HG03280 (cell line): ENCODE measurements around the gene KCNIP4.

Experiments
- ATAC-seq: cut with Tn5 transposase; IDR thresholded peaks from one replicate; pipeline ENCODE4 v1.9.1; 2021; ENCODE audit warnings: mild to moderate bottlenecking, moderate library complexity; ENCODE audit not compliant: unreplicated experiment

Gene KCNIP4

DNA sequence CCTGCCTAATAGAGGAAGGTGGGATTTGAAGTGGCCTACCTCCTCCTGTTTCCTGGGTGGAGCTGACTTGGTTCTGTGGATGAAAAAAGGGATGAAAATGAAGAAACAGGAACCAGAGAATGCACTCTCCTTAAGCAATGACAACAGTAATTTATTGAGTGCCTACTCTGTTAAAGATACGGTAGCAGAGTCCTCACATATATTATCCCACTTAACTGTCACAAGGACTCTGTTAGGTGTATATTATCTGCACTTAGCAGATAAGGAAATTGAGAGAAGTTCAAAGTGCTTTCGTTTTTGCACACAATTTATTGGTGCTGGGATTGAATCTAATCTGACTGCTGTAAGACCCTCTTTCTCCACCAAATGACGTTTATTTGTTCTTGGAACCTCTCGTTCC is 947.1 kb downstream of the KCNIP4 start:
- ATAC-seq, result no peak

DNA sequence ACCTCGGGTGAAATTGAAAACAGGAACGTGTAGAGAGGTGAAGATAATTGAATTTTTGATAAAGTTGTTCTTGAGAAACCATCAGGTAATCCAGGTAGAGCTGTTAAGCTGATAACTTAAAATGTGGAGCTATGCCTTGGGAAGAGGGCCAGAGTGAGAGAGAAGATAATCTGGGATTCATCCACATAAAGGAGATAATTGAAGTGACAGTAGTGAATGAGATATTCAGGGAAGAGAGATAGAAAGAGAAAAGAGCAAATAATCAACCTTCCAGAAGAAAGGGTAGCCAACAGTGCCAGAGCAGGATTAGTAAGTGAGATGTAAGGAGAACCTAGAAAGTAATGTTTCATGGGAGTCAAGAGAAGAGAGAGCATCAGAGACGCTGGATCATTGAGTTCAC is 950.7 kb downstream of the KCNIP4 start:
- ATAC-seq, result no peak

DNA sequence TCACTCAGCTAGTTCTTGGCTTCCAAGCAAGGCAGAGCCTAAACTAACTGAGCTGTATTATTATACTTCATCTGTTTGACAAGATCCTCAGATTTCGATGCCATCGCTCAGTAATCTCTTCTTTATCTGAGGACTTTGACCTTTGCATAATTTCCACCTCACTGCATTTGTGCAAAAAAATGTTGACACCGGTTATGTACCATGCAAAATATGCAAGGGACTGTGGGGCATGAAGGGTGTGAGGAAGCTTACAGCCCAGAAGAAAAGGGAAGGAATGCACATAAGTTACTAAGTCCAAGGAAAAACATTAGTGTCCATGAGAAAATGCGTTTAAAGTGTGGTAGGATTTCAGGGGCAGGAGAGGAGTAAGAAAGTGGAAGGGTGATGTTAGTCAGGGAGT is 953.0 kb downstream of the KCNIP4 start:
- no peak for ATAC-seq

DNA sequence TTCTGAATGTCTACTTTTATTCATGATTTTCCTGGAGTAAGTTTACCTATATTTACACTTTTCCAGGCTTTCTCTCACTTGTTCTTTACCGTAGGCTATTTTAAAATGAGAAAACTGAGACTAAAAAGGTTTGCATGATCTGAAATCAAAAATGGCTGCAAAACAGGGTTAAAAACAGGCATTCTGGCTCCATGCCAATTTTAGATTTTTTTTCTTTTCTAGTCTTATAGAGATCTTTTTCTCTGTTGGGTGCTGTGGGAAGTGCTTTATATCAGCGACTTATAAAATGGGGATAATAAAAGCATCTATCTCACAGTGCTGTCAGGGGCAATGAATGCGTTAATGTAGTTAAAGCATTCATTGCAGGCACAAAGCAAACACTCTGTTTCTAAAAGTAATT is 953.6 kb downstream of the KCNIP4 start:
- ATAC-seq, result no peak

DNA sequence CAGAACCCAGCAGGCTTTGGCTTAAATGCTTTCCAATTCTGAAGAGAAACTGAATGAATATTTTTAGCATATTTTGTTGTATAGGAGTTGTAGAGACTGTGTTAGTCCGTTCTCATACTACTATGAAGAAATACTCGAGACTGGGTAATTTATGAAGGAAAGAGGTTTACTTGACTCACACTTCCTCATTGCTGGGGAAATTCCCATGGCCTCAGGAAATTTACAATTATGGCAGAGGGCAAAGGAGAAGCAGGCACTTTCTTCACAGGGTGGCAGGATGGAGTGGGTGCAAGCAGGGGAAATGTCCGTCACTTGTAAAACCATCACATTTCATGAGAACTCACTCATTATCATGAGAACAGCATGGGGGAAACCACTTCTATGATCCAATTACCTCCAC is 956.6 kb downstream of the KCNIP4 start:
- ATAC-seq, result no peak

DNA sequence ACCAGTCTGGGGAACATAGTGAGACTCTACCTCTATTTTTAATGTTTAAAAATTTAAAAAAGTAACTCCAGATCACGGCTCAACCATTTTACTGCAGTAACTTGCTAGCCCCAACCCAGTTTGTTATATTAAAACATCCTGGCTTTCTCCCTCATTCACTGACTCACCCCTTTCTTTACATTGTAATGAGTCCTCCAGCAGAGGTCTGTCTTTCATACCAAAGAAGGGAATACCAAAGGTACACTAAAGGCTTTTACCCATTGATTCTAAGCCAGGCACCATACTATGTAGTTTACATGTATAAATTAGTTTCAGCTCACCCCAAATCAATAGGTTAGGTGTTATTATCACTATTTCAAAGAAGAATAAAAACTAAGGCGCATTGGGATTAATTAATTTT is 961.4 kb downstream of the KCNIP4 start:
- ATAC-seq, result no peak

DNA sequence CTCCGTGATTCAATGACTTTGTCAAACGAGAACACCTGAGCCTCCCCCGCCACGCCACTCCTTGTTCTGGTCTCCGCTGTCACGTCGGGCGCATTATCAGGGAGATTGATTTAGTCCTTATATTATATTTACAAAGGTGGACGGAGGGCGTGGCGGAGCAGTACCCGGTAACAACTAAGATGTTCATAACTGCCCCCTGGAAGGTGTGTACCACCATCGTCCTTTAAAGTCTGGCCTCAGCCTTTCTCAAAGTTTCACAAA is 964.1 kb downstream of the KCNIP4 start:
- ATAC-seq, result no peak

DNA sequence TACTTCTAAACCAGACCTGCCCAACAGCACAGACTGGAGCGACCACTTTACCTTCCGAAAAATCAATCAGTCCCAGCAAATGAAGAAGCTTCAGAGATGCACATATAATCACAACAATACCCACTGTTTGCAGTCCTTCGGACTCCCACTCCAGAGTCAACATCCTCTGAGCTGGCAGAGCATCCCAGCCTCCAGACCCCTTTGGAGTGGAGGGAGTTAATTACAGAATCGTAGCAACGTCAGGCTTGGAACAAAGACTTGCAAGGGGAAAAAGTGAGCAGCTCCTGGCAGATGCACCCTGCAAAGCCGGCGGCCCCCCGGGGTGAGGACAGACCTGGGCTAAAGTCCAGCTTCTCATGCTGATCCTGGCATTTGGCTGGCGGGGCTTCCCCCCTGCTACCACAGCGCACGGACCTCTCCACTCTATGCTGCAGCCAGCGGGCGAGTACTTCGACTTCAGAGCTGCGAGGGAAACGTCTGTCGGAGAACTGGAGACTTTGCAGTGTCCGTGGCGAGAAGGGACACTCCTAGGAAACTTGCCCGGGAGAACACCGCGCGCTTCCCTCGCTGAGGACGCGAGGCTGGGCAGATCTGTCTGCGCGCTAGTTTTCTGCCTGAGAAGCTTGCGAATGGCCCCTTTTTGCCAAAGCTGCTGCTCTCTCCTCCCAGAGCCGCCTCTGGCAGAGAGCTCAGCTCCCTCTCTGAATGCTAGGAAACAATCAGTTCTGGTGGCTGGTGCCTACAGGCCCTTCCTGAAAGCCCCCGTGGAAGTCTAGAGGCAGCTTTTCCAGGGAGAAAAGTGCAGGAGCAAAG is 964.6 kb downstream of the KCNIP4 start:
- ATAC-seq, result no peak

DNA sequence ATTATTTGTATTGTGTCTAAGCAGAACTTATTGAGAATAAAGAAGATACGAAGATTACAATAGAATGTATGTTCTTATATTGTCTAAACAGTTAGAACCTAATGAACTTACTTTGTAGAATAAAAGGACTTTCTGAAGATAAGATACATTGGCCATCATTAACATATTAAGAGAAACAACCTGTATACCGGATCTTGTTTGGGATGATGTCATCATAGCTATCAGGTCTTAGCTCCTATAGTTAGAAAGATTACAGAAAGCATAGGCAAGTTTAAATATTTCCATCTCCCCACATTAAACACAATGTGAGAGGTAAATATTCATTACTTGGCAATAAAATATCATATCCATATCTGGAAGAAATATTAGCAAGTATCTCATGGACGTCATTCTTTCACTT is 966.0 kb downstream of the KCNIP4 start:
- ATAC-seq, result no peak

DNA sequence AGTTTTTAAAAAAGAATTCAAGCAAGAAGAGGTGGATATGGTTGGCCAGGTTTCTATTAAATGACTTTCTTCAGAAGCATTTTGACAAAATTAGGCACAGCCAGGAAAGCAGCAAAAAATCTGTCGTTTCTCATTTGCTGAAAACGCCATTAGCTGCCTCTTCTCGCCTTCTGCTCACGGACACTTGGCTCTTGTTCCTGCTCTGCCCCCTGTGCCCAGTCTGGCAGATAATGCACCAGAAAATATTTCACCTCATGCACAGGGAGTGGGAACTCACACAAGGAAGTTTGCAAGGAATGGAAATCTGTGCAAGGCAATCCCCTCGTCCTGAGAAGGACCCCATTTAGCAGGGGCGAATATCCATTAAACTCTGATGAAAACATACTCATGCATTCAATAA is 988.3 kb downstream of the KCNIP4 start:
- no peak for ATAC-seq

DNA sequence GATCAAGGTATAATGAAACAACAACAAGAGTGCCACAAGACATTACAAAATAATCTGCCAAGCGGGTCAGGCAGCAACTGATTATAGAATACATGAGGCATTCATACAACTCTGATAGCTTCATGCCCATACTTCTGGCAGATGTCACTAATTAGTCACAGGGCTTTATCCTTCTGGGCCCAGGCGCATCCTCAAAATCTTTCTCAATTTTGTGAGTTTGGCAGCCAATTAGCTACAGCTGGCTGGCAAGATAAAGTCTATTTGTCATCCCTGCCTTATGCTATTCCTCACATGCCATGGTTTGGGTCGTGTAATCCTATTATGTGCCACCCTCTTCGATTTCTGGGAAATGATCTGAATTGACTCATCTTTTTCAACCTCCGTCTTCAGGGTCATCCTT is 994.0 kb downstream of the KCNIP4 start:
- no peak for ATAC-seq

DNA sequence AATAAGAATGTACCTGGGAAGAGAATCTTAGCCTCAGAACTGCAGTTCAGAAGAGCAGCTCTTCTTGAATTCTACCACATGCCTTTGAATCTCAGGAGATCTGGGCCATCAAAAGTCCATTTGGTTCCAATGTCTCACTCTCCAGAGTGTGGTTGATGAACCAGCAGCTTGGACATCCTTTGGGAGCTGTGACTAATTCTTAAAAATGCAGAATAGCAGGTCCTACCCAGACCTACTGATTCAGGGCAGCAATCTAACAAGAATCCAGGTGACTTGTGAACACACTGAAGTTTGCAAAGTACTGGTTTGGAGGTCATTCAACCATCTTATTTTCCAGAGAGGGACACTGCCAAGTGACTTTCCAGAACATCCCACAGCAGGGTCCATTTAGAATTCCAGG is 1003.6 kb downstream of the KCNIP4 start:
- no peak for ATAC-seq

DNA sequence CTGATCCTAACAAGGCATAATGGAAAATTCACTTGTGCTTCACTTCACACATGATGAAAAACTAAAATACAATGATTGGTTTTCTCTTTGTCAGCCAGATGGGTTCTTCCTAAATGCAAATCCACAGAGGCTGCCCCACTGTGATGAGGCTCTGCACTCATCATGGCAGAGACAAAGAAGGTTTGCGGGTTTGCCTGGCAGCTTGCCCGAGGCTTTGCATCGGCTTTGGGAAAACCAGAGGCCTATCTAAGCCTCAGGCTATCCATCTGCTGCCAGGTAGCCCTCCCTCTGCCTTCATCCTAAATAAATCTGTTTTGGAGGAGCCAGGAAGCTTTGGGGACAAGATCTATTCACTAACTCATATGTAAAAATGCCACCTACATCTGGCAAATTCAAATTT is 1004.1 kb downstream of the KCNIP4 start:
- no peak for ATAC-seq

DNA sequence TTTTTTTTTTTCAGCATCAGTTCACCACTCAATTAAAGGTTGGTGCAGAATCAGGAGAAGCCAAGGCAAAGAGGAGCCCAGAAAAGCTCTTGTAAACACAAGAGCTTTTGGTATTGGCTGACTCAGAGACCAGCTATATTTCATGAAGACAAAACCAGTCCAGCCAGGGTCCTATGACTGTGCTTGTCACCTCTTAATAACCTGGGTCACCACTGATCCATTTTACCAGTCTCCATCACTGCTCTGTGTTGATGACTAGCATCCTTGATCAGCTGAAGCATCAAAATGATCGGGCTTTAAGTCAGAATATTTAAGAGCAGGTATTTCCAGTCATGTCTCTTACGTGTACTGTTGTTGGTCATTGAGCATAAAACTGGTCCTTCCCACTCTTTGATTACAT is 1010.4 kb downstream of the KCNIP4 start:
- no peak for ATAC-seq

DNA sequence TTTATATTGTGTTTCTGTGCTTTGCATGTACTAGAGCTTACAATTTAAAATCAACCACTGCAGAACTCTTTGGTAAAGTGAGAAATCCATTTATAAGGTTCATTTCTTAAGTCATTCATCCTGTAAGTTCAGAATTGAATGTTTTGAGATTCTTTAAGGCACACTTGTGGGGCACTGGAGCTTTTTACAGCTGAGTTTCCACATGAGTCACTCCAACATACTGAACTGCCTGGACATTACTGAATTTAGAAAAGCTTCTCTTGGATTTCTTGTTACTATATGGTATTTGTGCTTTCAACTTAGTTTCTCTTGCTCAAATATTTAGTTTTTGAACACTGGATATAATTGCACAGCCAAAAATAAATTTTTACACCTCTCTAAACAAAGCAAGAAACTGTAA is 1022.0 kb downstream of the KCNIP4 start:
- no peak for ATAC-seq

DNA sequence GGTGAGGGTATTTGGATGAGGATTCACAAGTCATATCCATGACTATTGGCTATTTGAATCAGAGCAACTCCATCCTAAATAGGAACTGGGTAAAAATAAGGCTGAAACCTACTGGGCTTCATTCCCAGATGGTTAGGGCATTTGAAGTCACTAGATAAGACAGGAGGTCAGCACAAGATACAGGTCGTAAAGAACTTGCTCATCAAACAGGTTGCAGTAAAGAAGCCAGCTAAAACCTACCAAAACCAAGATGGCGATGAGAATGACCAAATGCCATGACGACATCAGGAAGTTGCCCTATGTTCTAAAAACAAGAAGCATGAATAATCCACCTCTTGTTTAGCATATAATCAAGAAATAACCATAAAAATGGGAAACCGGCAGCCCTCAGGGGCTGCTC is 1023.4 kb downstream of the KCNIP4 start:
- ATAC-seq, result no peak

DNA sequence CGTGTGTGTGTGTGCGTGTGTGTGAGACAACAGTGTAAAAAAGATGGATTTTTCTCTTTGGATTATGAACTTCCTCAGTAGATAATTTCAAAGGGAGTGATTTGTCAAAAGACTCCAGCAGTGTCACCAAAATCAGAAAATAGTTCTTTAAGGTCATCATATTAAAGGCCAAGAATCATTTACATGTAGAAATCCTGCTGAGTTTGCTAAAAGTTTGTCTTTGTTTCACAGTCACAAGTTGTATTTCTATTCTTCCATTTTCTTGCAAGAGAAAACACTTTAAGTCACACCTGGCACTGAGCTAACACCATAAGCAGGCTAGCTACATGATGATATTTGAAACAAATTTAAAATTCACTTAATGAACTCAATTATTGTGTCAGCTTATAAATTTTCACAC is 1025.6 kb downstream of the KCNIP4 start:
- ATAC-seq, result no peak

DNA sequence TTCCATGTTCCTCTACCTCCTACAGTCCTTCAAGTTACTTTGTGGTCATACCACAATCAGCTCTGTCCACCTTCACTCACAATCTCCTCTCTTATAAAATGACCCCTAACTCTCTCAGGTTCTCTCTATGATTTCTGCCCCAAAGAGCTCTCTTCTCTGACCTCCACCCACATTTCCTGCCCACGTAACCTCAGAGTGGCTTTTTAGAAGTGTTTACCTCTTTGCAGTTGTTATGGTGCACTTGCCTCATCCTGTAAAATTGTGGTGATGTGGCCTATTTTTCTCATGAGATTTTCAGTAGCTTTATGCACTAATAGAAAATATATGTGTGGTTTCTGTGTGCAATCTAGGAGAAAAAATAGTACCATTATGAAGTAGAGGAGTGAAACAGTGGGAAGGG is 1032.5 kb downstream of the KCNIP4 start:
- ATAC-seq, result no peak

DNA sequence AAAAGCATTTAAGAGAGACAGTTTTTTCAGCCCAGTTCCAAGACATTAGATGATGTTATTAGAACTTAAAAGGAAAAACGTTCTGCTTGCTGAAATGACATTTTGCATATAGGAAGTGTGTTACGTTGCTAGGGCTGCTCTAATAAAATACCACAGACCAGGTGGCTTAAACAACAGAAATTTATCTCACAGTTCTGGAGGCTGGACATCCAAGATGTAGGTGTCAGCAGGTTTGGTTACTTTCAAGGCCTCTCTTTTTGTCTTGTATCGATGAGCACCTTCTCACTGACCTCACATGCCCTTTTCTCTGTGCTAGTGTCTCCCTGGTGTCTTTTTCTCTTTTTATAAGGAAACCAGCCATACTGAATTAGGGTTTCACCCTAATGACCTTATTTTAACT is 1043.6 kb downstream of the KCNIP4 start:
- no peak for ATAC-seq

DNA sequence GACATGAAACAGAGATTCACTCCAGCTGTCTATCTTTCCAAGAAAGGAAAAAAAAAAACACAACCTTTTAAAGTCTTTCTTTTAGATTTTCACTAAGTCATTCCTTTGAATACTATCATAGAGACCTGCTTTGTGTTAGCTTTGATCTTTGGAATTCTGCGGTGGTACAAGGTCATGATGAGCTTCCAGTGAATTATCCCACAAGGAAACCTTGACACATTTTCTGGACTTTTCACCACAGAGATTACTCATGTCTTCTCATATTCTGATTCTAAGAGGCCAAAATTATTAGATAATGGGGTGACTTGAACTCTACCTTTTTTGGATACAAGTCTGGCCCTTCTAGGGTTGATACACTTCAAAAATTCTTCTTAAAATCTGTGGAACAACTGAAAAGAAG is 1046.7 kb downstream of the KCNIP4 start:
- no peak for ATAC-seq

DNA sequence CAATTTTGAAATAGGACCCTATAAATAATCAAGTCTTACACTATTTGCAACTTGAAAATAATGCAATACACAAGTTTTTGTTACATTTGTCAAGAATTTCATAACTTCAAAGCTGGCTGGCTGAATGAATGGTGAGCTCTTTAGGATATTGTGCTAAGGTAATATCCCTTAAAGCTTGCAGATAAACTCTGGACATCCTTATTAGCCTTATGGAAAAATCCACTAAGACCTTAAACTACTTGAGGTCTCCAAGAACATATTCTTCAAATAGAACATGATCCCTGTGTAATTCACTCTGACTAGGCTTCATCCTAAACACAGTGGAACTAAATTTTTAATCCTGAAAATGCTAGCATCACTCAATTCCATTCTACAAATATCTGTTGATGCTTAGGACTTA is 1049.0 kb downstream of the KCNIP4 start:
- ATAC-seq, result no peak

DNA sequence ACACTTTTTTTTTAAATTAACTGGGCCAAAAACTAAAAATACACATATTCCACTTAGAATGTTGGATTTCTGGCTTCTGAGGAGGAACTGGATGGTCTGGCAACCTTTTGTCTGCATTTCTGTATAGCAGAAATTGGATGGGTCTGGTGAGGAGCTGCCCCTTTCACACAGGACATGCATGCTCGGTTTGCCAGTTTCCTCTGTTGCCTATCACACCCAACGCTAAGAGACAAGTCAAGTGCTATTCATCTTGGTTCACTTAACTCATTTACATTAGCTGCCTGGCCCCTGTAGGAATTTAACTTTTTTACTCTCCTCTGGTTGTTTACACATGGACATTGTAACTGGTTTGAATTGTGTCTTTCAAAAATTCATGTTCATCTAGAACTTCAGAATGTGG is 1052.6 kb downstream of the KCNIP4 start:
- ATAC-seq, result no peak

DNA sequence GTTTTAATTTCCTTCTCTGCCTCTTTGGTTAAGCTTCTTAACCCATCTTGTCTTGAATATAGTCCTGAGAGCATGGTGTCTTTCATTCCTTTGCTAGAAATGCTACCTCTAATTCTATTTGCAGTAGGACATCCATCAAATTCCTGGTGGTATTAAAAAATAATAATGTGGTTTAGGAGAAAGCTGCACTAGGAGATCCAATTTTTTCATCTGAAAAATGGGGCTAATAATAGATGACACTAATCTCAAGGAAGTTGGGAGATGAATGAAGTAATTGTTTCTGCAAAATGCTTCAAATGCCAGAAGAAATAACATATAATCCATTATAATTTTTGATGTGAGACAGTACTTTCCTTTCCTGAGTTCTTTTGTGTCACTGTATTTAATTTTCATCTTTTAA is 1053.4 kb downstream of the KCNIP4 start:
- ATAC-seq, result no peak

DNA sequence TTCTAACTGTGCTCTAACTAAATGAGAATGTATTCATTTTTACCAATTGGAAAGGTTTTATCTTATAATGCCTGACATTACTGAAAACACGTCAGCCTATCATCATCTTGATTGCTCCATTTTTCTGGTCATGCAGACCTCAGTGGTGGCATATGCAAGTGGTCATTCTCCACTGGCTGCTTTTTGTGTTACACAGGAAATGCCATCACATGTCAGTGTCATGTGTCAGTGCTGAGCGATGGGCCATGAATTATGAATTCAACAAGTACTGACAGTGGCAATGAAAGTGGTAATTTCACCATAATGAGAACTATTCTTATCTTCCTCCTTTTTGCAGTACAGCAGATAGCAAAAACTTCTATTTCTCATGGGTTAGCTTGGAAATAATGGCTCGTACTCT is 1057.8 kb downstream of the KCNIP4 start:
- no peak for ATAC-seq
